DMS53 treated with DMSO at 0.1 percent for 48 hours (cell line): ENCODE measurements around the gene NSMF.
"Not testable (repeated sequence)": the region's sequence is repeated elsewhere in the genome, so short reads cannot be mapped to it uniquely, and the experiment has no call there.

Source experiments
- DNase-seq: peaks from one replicate; lab custom pipeline; 2025; ENCODE audit not compliant: unreplicated experiment; lab: John Stamatoyannopoulos, UW

The NSMF gene

DNA sequence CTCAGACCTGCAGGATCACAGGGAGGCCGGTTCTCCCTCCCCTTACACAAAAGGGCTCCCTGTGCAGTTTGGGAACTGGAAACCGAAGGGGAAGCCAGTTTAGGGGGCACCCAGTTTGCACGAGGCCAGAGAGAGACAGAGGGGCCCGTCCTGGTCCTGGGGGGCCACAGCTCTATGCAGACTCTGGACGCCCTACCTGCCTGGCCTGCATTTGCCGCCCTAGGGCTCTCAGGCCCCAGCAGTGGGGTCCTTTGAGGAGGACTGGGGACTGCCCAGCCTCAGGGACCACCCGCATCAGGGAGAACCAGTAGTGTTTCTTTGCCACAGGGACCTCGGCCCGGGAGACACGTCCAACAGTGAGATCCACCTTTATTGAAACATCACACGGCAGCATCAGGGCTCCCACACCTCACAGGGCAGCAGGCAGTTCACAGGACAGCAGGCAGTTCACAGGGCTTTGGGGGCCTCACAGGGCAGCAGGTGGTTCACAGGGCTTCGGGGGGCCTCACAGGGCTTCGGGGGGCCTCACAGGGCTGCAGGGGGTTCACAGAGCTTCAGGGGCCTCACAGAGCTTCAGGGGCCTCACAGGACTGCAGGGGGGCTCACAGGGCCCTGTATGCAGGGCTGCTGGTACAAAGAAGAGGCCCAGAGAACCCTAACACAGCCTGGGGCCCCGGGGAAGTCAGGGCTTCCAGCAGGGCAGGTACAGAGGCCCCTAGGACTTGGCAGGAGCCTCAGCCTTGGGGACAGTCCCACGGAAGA lies 648 bp upstream of the NSMF start:
- DNase-seq = no peak

DNA sequence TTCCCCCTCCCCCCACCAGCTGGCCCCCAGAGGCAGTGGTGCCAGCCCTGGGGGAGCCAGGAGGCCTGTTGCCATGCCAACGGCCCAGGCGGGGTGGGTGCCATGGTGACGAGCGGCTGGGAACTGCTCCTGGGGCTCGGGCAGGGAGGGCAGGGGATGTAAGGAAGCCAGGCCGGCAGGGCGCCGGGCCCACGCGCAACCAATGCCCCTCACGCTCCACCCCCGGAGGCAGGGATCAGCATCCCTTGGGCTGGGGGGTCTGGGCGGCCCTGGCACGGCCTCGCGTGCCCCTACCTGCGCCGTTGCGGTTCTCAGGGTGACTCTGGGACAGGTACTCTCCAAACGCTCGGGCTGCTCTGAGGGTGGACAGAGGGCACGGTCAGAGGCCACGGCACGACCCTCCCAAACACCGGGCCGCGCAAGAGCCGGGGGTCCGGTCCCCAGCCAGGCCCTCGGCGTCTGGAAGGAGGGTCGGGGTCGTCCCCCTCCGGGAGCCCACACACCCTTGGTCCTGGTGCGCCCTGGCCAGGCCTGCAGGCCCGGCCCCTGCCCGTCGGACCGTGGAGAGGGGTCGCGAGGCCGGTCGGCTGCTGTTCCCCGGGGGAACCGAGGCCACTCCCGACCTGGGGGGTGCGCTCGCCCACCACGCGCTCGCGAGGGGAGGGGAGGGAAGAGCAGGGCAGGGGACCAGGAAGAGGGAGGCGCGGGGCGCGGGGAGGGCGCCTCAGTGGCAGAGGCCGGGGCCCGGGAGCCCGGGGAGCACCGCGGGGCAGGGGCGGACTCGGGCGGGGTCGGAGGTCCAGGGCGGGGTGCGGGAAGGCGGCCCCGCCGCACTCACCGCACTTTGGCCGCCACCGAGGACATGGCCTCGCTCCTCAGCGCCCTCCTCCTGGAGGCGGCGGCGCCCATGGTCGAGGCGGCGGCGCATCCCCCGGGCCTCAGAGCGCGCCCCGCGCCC lies 661 bp downstream of the NSMF start:
- no peak for DNase-seq

DNA sequence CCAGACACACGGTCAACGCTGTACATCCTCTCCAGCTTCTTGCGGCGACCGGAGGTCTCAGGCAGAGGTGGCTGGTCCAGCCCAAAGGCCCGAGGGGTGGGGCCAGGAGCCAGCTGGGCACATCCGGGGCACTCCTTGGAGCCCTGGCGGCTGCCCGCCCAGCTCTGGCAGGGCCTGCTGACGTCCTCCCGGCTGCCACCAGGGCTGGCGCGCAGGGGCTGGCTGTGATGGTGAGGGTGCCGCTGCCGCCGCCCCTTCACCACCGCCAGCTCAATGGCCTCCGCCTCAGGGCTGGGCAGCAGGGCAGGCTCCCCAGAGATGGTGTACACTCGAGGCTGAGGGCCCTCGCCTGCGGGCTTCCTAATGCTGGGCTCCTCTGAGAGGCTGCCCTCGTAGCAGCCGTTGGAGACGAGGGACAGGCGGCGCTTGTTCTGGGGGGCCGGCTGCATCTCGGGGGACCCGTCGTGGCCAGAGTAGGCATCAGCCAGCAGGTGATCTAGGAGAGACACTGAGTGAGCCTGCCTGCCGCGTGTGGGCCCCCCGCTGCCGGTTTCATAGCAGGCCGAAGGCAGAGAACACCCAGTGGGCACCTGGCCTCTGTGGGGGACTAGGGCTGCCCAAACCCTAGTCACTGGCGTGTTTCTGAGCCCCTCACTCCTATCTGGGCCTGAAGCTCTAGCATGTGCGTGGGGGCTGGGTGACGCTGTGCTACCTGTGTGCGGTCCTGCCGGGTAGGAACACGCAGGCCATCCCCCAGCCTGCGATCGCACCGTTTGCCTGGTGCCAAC lies 1.5 kb downstream of the NSMF start:
- DNase-seq = no peak

DNA sequence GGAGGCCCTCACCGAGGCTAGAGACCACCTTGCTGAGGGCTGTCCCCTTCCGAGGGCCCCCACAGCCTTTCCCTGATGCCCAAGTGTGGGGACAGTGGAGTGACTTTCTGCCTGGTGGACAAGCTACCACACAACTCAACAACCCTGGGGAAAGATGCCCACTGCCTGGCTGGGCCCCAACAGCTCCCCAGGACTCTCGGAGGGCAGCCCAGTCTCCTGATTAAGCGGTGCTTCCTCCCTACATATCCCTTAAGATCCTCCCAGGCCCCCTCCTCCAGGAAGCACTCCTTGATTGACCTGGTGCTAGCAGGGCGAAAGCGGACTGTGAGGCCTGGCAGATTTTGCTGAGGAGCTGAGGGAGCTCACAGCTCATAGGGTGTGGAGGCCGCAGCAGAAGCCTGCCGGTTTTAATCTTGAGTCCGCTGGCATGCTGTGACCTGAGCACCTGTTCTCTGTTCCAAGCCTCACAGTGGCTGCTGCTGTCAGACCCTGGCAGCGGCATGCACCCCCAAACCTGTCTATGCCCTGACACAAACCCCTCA lies 2.2 kb downstream of the NSMF start:
- DNase-seq = no peak

DNA sequence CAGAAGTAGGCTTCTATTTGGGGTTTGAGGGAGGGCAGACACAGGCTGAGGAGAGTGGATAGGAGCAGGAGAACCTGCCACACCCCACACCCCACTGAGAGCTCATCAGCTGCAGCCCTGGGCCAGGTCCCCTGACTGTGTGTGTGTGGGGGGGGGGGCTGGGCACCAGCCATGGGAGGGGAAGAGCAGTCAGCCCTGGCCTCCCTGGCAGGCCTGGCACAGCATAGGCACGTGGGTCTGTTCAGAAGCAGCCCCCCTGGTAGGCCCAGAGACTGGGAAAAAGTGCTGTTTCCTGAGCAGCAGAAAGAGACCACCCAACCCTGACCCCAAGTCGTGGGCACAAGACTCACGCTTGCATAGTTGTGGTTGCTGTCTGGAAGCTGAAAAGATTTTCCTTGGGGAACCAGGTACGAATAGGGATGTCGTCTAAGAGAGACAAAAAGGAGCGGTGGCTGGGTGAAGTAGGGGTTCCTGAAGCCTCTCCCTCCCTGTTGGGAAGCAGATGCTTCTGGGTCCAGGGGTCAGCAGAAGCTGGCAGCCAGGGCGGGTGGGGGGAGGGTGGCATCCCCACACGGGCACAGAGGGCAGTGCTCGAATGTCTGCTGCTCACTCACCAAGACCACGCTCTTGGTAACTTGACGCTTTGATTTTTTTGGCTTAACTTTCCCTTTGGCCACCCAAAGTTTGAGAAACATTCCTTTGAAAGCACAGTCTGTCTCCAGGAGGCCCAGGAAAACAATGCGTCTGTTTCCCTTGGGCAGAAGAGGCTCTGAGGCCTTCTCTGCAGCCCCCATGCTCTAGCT lies 2.9 kb downstream of the NSMF start:
- no peak for DNase-seq

DNA sequence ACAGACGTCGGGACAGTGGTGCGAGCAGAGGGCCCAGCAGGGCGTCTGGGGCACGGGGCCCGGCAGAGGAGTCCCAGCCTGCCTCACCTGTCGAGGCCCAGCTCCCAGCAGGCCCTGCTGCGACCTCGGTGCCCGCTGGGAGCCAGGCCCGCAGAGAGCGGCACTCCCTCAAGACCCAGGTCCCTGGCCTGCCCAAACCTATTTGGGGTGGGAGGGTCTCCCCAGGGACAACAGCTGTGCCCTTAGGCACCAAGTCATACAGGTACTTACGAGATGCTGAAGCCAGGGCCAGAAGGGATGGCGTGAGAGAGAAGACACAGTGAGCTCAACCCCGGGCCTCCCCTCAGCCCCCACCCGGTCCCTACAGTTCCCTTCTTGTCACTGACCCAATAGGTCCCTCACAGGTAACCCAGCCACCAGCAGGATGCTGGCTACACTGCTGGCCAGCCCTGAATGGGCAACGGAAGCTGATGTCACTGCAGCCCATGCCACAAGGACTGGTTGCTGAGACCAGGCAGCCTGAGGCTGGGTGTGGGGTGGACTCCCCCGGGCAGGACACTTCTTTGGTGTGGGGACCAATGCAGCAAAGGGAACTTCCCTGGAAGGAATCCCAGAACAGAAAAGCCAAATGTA lies 3.7 kb downstream of the NSMF start:
- DNase-seq = no peak

DNA sequence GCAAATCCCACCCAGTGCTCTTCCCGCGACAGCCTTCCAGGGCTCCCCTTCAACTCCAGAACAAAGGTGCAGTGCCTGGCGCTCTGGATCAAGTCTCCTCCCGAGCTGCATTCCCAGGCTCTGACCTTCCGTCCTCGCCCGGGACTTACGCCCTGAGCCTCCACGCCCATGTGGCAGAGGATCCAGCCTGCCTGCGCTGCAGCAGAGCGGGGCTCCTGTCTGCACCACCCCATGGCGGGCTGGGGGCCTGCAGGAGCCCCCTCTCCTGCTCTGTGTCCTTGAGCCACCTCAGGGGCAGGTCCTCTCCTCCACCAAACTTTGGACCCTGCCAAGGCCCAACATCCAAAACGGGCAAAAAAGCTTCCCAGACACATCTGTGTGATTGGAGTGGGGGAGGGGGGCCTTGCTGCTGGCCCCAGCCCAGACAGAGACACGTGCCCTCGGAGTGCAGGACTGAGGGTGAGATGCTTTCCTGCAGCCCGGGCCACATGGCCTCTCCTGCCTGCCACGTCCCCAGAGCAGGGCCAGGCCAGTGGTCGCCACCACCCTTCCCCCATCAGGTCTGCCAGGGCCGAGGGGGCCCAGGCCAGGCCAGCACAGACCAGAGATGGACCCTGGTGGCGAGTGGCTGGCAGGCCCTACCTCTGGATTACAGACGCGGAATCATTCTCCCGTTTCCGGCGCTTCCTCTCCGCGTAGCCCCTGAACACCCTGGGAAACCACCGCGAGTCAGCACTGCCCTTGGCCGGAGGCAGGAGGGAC lies 4.4 kb downstream of the NSMF start:
- DNase-seq = no peak

DNA sequence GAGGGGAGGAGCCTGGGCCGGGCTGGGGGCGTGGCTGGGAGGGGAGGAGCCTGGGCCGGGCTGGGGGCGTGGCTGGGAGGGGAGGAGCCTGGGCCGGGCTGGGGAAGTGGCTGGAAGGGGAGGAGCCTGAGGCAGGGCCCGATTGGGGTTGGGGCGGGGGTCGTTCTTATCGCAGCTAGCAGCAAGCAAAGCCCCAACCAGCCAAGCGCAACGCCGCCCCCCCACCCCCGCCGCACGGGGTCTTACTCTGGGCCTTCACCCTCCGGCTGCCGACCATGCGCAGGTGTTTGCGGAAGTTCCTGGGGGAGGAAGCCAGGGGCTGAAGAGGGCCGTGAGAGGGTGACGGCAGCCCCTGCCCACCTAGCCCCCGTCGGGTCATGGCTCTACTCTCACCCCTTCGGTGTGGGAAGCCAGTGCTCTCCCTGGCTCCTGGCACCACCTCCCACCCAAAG lies 5.0 kb downstream of the NSMF start:
- no peak for DNase-seq

DNA sequence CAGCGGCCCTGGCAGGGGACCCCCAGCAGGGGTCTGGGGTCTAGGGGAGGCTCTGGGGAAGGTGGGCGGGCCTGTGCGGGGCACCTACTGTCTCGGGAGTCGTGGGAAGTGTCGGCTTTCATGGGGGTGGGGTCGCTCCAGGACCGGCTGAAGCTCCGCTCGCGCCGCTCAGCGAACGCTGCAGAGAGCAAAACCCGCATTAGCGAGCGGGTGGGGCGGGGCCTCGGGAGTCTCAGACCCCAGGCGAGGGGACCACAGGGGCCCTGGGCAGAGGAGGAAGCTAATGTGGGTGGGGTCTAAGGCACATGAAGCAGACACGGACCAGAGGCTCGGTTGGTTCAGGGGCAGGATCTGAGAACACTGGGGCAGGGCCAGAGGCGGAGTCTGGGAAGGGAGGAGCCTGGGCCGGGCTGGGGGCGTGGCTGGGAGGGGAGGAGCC lies 5.5 kb downstream of the NSMF start:
- no peak for DNase-seq

DNA sequence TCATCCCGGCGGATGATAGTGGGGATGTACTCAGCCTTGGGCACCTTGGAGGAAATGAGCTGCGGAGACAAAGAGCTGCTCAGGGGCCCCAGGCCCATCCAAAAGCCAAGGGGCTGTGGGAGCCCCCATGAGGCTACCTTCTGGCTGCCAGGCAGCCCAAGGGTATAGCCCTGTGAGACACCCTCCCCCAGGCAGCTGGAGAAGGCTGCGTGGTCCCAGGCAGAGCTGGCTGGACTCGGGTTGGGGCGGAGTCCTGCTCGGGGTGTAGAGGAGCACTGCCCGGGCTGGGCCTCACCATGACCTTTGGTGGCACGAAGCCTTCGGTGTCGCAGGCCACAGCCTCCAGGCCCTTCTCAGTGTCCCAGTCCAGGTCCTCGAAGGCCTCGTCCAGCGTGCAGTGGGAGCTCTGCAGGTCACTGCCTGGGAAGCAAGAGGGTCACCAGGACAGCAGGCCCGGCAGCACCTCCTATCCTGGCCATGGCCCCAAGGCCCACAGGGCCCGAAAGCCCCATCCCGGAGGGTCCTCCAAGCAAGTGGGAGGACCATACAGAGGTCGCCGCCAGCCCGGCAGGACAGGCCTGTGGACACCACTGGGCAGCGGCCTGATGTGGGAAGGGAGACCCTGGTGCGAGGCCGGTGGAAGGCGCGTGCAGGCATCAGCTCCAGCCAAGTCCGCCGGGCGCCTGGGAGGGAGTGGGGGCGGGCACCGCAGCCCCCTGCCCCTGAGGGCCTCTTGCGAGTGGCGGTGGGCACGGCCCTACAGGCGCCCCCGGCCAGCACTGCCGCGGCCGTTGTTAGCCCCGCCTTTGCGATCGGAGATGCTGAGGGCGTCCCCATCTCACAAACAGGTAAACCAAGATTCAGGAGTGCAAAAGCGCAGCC lies 6.1 kb downstream of the NSMF start:
- no peak for DNase-seq

DNA sequence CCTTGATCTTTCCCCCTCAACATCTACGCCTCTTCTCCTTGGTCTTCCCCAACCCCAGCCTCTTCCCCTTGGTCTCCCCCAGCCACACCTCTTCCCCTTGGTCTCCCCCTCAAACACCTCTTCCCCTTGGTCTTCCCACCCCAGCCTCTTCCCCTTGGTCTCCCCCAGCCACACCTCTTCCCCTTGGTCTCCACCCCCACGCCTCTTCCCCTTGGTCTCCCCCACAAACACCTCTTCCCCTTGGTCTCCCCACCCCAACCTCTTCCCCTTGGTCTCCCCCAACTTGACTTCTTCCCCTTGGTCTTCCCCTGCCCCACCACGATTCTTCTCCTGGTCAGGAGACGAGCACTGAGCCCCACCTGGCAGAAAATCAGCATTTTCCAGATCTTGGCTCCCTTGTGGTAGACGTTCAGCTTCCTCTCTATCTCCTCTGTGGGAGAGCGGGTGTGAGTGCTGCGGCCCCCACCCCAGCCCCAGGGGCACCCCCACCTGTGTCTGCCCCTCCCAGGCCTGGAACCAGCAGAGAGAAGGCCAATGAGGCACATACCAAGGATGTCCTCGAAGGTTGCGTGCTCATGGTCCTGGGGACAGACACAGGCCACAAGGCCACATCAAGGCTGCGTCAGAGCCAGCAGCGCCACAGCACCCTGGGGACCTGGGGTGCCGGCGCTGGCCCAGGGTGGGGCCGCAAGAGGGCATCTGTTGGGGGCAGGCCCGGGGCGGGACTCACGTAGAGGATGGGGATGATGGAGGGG lies 7.0 kb downstream of the NSMF start:
- DNase-seq = no peak

DNA sequence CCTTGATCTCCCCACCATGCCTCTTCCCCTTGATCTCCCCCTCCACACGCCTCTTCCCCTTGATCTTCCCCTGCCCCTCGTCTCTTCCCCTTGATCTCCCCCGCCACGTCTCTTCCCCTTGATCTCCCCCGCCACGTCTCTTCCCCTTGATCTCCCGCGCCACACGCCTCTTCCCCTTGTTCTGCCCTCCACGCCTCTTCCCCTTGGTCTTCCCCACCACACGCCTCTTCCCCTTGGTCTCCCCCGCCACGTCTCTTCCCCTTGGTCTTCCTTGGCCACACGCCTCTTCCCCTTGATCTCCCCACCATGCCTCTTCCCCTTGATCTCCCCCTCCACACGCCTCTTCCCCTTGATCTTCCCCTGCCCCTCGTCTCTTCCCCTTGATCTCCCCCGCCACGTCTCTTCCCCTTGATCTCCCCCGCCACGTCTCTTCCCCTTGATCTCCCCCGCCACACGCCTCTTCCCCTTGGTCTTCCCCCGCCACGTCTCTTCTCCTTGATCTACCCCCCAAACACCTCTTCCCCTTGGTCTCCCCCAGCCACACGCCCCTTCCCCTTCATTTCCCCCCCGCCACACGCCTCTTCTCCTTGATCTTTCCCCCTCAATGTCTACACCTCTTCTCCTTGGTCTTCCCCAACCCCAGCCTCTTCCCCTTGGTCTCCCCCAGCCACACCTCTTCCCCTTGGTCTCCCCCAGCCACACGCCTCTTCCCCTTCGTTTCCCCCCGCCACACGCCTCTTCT lies 7.7 kb downstream of the NSMF start:
- DNase-seq = not testable (repeated sequence)

DNA sequence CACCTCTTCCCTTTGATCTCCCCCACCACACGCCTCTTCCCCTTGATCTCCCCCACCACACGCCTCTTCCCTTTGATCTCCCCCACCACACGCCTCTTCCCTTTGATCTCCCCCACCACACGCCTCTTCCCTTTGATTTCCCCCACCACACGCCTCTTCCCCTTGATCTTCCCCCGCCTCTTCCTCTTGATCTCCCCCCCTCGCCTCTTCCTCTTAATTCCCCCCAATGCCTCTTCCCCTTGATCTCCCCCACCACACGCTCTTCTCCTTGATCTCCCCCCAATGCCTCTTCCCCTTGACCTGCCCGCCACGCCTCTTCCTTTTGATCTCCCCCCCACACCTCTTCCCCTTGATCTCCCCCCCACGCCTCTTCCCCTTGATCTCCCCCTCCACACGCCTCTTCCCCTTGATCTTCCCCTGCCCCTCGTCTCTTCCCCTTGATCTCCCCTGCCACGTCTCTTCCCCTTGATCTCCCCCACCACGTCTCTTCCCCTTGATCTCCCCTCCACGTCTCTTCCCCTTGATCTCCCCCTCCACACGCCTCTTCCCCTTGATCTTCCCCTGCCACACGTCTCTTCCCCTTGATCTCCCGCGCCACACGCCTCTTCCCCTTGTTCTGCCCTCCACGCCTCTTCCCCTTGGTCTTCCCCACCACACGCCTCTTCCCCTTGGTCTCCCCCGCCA lies 8.5 kb downstream of the NSMF start:
- not testable (repeated sequence) for DNase-seq

DNA sequence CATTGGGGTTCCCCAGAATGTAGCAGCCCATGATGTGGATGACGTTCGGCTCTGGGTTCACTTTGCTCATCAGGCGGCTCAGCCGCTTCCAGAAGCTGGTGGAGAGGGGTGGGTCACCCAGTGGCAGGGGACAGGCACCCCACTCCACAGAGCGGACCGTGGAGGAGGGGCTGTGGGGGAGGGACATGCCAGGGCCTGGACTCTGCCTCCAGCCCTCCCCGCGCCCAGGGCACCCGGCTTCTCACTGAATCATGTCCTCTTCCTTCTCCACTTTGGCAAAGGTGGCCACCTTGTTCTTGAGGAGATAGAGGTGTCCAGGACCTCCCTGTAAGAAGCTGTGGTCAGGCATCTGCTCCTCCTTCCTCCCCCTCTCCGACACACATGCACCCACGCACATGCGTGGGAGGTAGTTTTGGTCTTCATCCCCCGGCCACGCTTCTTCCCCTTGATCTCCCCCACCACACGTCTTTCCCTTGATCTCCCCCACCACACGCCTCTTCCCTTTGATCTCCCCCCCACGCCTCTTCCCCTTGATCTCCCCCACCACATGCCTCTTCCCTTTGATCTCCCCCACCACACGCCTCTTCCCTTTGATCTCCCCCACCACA lies 9.1 kb downstream of the NSMF start:
- DNase-seq = no peak

DNA sequence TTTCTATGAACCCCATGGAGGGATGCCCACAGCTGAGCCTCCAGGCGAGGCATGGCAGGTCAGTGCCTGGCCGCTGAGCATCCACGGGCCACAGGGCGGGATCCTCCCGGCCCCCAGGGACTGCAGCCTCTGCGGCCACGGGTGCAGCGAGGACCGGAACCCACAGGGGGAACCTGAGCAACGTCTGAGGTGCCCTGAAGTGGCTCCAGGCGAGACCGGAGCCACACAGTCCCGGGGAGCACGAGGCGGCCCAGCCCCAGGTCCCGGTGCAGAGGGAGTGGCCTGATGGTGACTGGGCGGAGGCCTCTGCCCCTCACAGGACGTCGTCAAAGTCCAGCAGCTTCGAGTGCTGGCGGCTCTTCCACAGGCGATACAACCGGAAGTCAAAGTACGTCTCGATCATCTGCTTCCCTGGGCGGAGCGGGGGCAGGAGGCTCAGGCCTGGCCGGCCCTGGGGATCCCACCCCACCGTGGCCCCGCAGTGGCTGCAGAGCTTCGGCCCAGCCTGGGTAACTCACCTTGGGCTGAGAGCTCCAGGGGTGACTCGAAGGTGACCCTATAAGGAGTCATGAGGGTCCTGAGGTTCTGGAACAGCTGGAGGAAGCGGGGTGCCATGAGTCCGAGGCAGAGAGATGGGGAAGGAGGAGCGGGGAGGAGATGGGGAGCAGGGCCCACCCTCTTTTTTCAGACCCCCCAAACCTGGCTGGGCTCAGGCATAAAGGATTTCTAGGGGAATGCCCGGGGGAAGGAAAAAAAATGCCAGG lies 9.9 kb downstream of the NSMF start:
- no peak for DNase-seq
